Measurements from ENCODE around the gene ZFP64. TPM values are rescaled to one million over a fixed set of nuclear protein-coding genes. Genes with fewer than 3 reads are reported as not detected.

ZFP64 gene
- total and polyA plus RNA-seq, 4 experiments from 2014 or later = 6.2 to 12.8 (median 11.3) TPM

- H3K27ac Mint-ChIP-seq = peak overlapping the region in 2 of 7 donors; percentile 14 to 75
- no peaks in the 10 kb centered on the region for H3K9me3 ChIP-seq (ENCODE audit: control insufficient read depth in 1 of 2, low read length in 2 of 2)
- CTCF ChIA-PET (ENCODE audit: partially characterized antibody) = interaction anchor here (0.6 to 2.0 kb wide), 3 partner anchors 13 to 578 kb away, joined by 3 to 6 read pairs (median 4); partner anchors contain the start of gene ZFP64
Measured at GRCh38 chr20:52178691-52179090, 12.9 kb downstream of the ZFP64 start.

GRCh38 chr20:52175840-52176239 is 15.7 kb downstream of the ZFP64 start:
- Histone ChIP-seq H3K9me3 (ENCODE audit: control insufficient read depth in 1 of 2, low read length in 2 of 2) (no peaks in the 10 kb centered on the region), H3K27me3 (ENCODE audit: insufficient read depth, low read length) (no peaks in the 10 kb centered on the region), H3K27ac (ENCODE audit: low read depth, low read length) (no peak overlapping the region), H3K4me1 (ENCODE audit: insufficient read depth, low read length) (no peaks in the 10 kb centered on the region), H3K36me3 (ENCODE audit: insufficient read depth, low read length) (no peaks in the 10 kb centered on the region), H3K4me3 (ENCODE audit: low read length in 2 of 2) (no peak overlapping the region)
- no peak for DNase-seq
- POLR2A ChIA-PET (ENCODE audit: partially characterized antibody) = no interaction called here
- intact Hi-C loops (cut with micrococcal nuclease) = no loop called here
- H3K36me3 Mint-ChIP-seq = peaks cover 20 to 21% of the 10 kb centered on the region in 2 donors
- H3K4me3 Mint-ChIP-seq = no peak overlapping the region
- H3K9me3 Mint-ChIP-seq = no peaks in the 10 kb centered on the region
- CTCF ChIA-PET (ENCODE audit: partially characterized antibody) = no interaction called here
- H3K27ac Mint-ChIP-seq = no peak overlapping the region
- H3K27me3 Mint-ChIP-seq = no peaks in the 10 kb centered on the region
- peaks cover 0 to 6% (median 3%) of the 10 kb centered on the region in 4 donors for H3K4me1 Mint-ChIP-seq

More at GRCh38 chr20:52178691-52179090, 12.9 kb downstream of the ZFP64 start:
- POLR2A ChIA-PET (ENCODE audit: partially characterized antibody) = no interaction called here
- intact Hi-C loops (cut with micrococcal nuclease) = no loop called here
- DNase-seq = no peak
- Mint-ChIP-seq H3K27me3 (no peaks in the 10 kb centered on the region), H3K36me3 (peaks cover 35% of the 10 kb centered on the region in 2 donors), H3K9me3 (no peaks in the 10 kb centered on the region), H3K4me1 (peaks cover 0 to 6% (median 3%) of the 10 kb centered on the region in 4 donors), H3K4me3 (no peak overlapping the region)
- H3K27me3 ChIP-seq (ENCODE audit: insufficient read depth, low read length) = no peaks in the 10 kb centered on the region
- H3K4me3 ChIP-seq (ENCODE audit: low read length in 2 of 2) = no peak overlapping the region
- H3K4me1 ChIP-seq (ENCODE audit: insufficient read depth, low read length) = no peaks in the 10 kb centered on the region
- H3K27ac ChIP-seq (ENCODE audit: low read depth, low read length) = no peak overlapping the region
- H3K36me3 ChIP-seq (ENCODE audit: insufficient read depth, low read length) = no peaks in the 10 kb centered on the region

GRCh38 chr20:52172392-52173047 is 19.1 kb downstream of the ZFP64 start:
- H3K27ac Mint-ChIP-seq = peak overlapping the region in 3 of 7 donors; percentile 5 to 57 (median 16)
- DNase-seq = no peak
- peaks cover 22 to 26% of the 10 kb centered on the region in 2 donors for H3K36me3 Mint-ChIP-seq
- Histone ChIP-seq H3K36me3 (ENCODE audit: insufficient read depth, low read length) (no peaks in the 10 kb centered on the region), H3K4me3 (ENCODE audit: low read length in 2 of 2) (no peak overlapping the region), H3K4me1 (ENCODE audit: insufficient read depth, low read length) (no peaks in the 10 kb centered on the region), H3K27me3 (ENCODE audit: insufficient read depth, low read length) (no peaks in the 10 kb centered on the region), H3K27ac (ENCODE audit: low read depth, low read length) (no peak overlapping the region), H3K9me3 (ENCODE audit: control insufficient read depth in 1 of 2, low read length in 2 of 2) (no peaks in the 10 kb centered on the region)
- POLR2A ChIA-PET (ENCODE audit: partially characterized antibody) = no interaction called here
- intact Hi-C loops (cut with micrococcal nuclease) = no loop called here
- peaks cover 0 to 1% (median under 1%) of the 10 kb centered on the region in 4 donors for H3K4me1 Mint-ChIP-seq
- H3K9me3 Mint-ChIP-seq = peaks cover 0 to 2% (median 0%) of the 10 kb centered on the region in 8 donors
- CTCF ChIA-PET (ENCODE audit: partially characterized antibody) = interaction anchor here (1.0 kb wide), 1 partner anchor 44 kb away, joined by 3 read pairs; no protein-coding TSS in a partner anchor
- H3K4me3 Mint-ChIP-seq = no peak overlapping the region
- no peaks in the 10 kb centered on the region for H3K27me3 Mint-ChIP-seq

DNA sequence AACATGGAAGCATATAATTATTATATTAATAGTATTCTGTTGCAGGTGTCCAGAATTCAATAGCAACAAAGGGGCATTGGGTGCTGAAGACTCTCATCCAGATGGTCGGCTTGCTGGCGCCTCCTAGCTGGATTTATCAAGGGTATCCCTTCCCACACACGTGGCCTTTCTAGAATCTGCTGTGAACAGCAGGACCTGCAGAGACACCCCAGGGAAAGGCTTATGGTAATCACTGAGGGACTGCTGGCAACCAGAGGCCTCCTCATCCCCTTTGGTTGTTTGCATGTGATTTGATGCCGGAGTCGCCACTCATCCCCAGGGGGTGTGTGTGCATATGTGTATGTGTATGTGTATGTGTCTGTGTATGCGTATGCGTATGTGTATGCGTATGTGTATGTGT is 20.6 kb downstream of the ZFP64 start:
- no peaks in the 10 kb centered on the region for H3K27me3 Mint-ChIP-seq
- intact Hi-C loops (cut with micrococcal nuclease) = no loop called here
- DNase-seq = no peak
- Histone ChIP-seq H3K4me1 (ENCODE audit: insufficient read depth, low read length) (no peaks in the 10 kb centered on the region), H3K27ac (ENCODE audit: low read depth, low read length) (no peak overlapping the region), H3K27me3 (ENCODE audit: insufficient read depth, low read length) (no peaks in the 10 kb centered on the region), H3K9me3 (ENCODE audit: control insufficient read depth in 1 of 2, low read length in 2 of 2) (no peaks in the 10 kb centered on the region), H3K4me3 (ENCODE audit: low read length in 2 of 2) (no peak overlapping the region), H3K36me3 (ENCODE audit: insufficient read depth, low read length) (no peaks in the 10 kb centered on the region)
- no peak overlapping the region for H3K4me3 Mint-ChIP-seq
- CTCF ChIA-PET (ENCODE audit: partially characterized antibody) = no interaction called here
- peaks cover 28 to 34% of the 10 kb centered on the region in 2 donors for H3K36me3 Mint-ChIP-seq
- POLR2A ChIA-PET (ENCODE audit: partially characterized antibody) = no interaction called here
- H3K27ac Mint-ChIP-seq = no peak overlapping the region
- H3K9me3 Mint-ChIP-seq = peaks cover 0 to 4% (median under 1%) of the 10 kb centered on the region in 8 donors
- H3K4me1 Mint-ChIP-seq = peaks cover 0 to 1% (median under 1%) of the 10 kb centered on the region in 4 donors

- no peak for DNase-seq
- no peak overlapping the region for H3K27ac ChIP-seq (ENCODE audit: low read depth, low read length)
- intact Hi-C loops (cut with micrococcal nuclease) = no loop called here
- H3K36me3 ChIP-seq (ENCODE audit: insufficient read depth, low read length) = no peaks in the 10 kb centered on the region
- Mint-ChIP-seq H3K4me1 (peaks cover 0 to 1% (median under 1%) of the 10 kb centered on the region in 4 donors), H3K27me3 (no peaks in the 10 kb centered on the region), H3K27ac (peak overlapping the region in 1 of 7 donors; percentile 26), H3K9me3 (peaks cover 0 to 8% (median 2%) of the 10 kb centered on the region in 8 donors), H3K4me3 (no peak overlapping the region), H3K36me3 (peaks cover 44 to 49% of the 10 kb centered on the region in 2 donors)
- H3K9me3 ChIP-seq (ENCODE audit: control insufficient read depth in 1 of 2, low read length in 2 of 2) = no peaks in the 10 kb centered on the region
- POLR2A ChIA-PET (ENCODE audit: partially characterized antibody) = no interaction called here
- H3K4me1 ChIP-seq (ENCODE audit: insufficient read depth, low read length) = no peaks in the 10 kb centered on the region
- no peaks in the 10 kb centered on the region for H3K27me3 ChIP-seq (ENCODE audit: insufficient read depth, low read length)
- CTCF ChIA-PET (ENCODE audit: partially characterized antibody) = no interaction called here
- H3K4me3 ChIP-seq (ENCODE audit: low read length in 2 of 2) = no peak overlapping the region
Measured at GRCh38 chr20:52168116-52168515, 23.5 kb downstream of the ZFP64 start.

GRCh38 chr20:52167232-52167840 is 24.2 kb downstream of the ZFP64 start:
- intact Hi-C loops (cut with micrococcal nuclease) = no loop called here
- DNase-seq = no peak
- peaks cover 43 to 44% of the 10 kb centered on the region in 2 donors for H3K36me3 Mint-ChIP-seq

DNA sequence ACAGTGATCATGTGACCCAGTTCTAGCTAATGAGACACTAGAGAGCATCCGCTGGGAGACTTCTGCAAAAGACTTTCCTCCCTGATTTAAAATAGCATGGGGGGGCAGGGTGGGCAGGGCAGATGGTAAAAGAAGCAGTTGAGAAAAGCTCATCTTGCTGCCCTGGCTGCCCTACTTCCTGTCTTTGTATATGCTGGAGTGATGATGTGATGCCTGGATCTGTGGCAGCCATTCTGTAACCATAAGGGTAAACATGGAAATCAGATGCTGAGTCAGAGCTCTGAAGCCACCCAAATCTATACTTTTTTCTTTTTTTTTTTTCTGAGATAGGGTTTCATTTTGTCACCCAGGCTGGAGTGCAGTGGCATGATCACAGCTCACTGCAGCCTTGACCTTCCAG is 25.4 kb downstream of the ZFP64 start:
- Histone ChIP-seq H3K27ac (ENCODE audit: low read depth, low read length) (no peak overlapping the region), H3K36me3 (ENCODE audit: insufficient read depth, low read length) (peaks cover 3% of the 10 kb centered on the region), H3K4me1 (ENCODE audit: insufficient read depth, low read length) (no peaks in the 10 kb centered on the region), H3K27me3 (ENCODE audit: insufficient read depth, low read length) (no peaks in the 10 kb centered on the region), H3K9me3 (ENCODE audit: control insufficient read depth in 1 of 2, low read length in 2 of 2) (no peaks in the 10 kb centered on the region), H3K4me3 (ENCODE audit: low read length in 2 of 2) (no peak overlapping the region)
- no peaks in the 10 kb centered on the region for H3K27me3 Mint-ChIP-seq
- CTCF ChIA-PET (ENCODE audit: partially characterized antibody) = interaction anchor here (0.6 to 1.1 kb wide), 3 partner anchors 28 to 1373 kb away, joined by 3 read pairs; no protein-coding TSS in a partner anchor
- intact Hi-C loops (cut with micrococcal nuclease) = no loop called here
- H3K9me3 Mint-ChIP-seq = peaks cover 0 to 8% (median 2%) of the 10 kb centered on the region in 8 donors
- POLR2A ChIA-PET (ENCODE audit: partially characterized antibody) = interaction anchor here (0.8 kb wide), 1 partner anchor 37 kb away, joined by 3 read pairs; no protein-coding TSS in a partner anchor
- H3K36me3 Mint-ChIP-seq = peaks cover 49% of the 10 kb centered on the region in 2 donors
- H3K4me3 Mint-ChIP-seq = no peak overlapping the region
- H3K4me1 Mint-ChIP-seq = peaks cover 0 to 3% (median under 1%) of the 10 kb centered on the region in 4 donors
- H3K27ac Mint-ChIP-seq = peak overlapping the region in 1 of 7 donors; percentile 32
- DNase-seq = no peak

More at GRCh38 chr20:52167232-52167840, 24.2 kb downstream of the ZFP64 start:
- H3K27ac Mint-ChIP-seq = no peak overlapping the region
- Histone ChIP-seq H3K4me1 (ENCODE audit: insufficient read depth, low read length) (no peaks in the 10 kb centered on the region), H3K27ac (ENCODE audit: low read depth, low read length) (no peak overlapping the region), H3K4me3 (ENCODE audit: low read length in 2 of 2) (no peak overlapping the region), H3K27me3 (ENCODE audit: insufficient read depth, low read length) (no peaks in the 10 kb centered on the region), H3K36me3 (ENCODE audit: insufficient read depth, low read length) (no peaks in the 10 kb centered on the region), H3K9me3 (ENCODE audit: control insufficient read depth in 1 of 2, low read length in 2 of 2) (no peaks in the 10 kb centered on the region)
- CTCF ChIA-PET (ENCODE audit: partially characterized antibody) = interaction anchor here (1.1 kb wide), 1 partner anchor 27 kb away, joined by 3 read pairs; no protein-coding TSS in a partner anchor
- H3K4me1 Mint-ChIP-seq = peaks cover 0 to 1% (median under 1%) of the 10 kb centered on the region in 4 donors
- H3K4me3 Mint-ChIP-seq = no peak overlapping the region
- no peaks in the 10 kb centered on the region for H3K27me3 Mint-ChIP-seq
- POLR2A ChIA-PET (ENCODE audit: partially characterized antibody) = no interaction called here
- H3K9me3 Mint-ChIP-seq = peaks cover 0 to 8% (median 2%) of the 10 kb centered on the region in 8 donors
